Measurements from ENCODE around the gene TMSB4Y. TPM values are rescaled to one million over a fixed set of nuclear protein-coding genes. Genes with fewer than 3 reads are reported as not detected.

TMSB4Y gene
- total and polyA plus RNA-seq, 10 of the 15 experiments (the other 5 are each of a cell fraction or from before 2014, with no cell fraction given) = not detected

DNA sequence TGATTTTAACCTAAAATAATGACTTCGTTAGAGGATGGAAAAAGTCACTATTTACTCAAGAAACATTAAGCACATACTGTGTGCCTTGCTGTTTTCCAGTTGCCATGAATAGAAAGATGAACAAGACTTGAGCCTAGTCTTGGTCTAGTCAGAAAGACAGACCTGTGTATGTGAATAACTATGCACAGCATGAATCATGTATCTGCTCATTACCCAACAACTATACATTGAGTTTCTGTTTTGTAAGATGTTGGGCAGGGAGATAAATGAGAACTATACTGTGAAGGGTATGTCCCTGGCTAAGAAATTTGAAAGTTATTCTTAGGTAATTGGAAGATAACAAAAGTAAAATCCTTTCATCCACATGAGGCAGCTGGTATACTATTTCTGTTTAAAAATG is 4.3 kb downstream of the TMSB4Y start:
- Histone ChIP-seq H3K4me2 (ENCODE audit: control insufficient read depth, insufficient read depth) (no peak overlapping the region), H4K20me1 (ENCODE audit: control insufficient read depth, insufficient read depth) (no peaks in the 10 kb centered on the region), H3K27me3 (replicated peaks in 1 of 2; ENCODE audit: control insufficient read depth in 2 of 2, insufficient read depth in 2 of 2, low read length in 1 of 2) (no peaks in the 10 kb centered on the region), H3K36me3 (ENCODE audit: control insufficient read depth in 2 of 2, insufficient read depth in 2 of 2, low read length in 1 of 2) (no peaks in the 10 kb centered on the region), H3K9ac (ENCODE audit: control insufficient read depth, insufficient read depth, low read length) (no peak overlapping the region), H3K79me2 (ENCODE audit: control insufficient read depth, insufficient read depth, low read length) (no peaks in the 10 kb centered on the region), H3K4me1 (ENCODE audit: control insufficient read depth, insufficient read depth, low read length) (no peaks in the 10 kb centered on the region), H3K4me3 (no peak overlapping the region), H2AFZ (ENCODE audit: control insufficient read depth, low read depth, low read length) (no peak overlapping the region), H3K9me3 (replicated peaks; ENCODE audit: control insufficient read depth, insufficient read depth, low read length) (no peaks in the 10 kb centered on the region), H3K27ac (ENCODE audit: control insufficient read depth, insufficient read depth) (no peak overlapping the region)
- DNase-seq (ENCODE audit: low read depth, low spot score) (no peak), FAIRE-seq (no peak), ATAC-seq (no peak)
- ChIA-PET POLR2A (no interaction called here), CTCF (no interaction called here), RAD21 (ENCODE audit: unreplicated experiment) (no interaction called here), SMC1A (ENCODE audit: uncharacterized antibody, unreplicated experiment) (no interaction called here)
- intact Hi-C loops (cut with micrococcal nuclease; ENCODE audit: unreplicated experiment) = no loop called here
- TF ChIP-seq NR2C1 (IDR thresholded peaks at IDR 0.05) (no peak), ZBTB33 (IDR thresholded peaks at IDR 0.05) (no peak)
- in situ Hi-C loops (cut with MboI) = no loop called here
- no CpG with 5 or more reads among the region's 1 CpG for WGBS (ENCODE audit: insufficient coverage, insufficient replicate concordance, low lambda C conversion rate, missing lambda C conversion rate)
- no TSS peak for BruUV-seq (replicated peaks)

DNA sequence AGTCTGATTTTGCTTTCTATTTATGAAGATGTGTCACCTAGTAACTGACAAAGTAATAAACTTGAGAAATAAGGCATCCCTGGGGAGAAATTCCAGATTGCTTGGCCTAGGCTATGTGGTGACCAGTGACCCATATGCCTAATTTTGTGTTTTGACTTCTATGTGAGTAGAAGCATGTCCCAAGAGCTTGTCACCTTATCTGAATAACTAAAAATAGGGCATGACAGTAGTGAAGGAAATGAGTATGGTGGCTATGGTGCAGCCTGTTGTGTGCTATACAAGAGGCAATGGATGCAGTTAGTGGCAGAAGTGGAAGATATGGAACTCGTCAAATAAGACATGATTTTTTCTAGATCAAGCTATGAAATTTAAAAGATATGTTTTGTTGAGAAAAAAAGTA is 15.3 kb downstream of the TMSB4Y start:
- TF ChIP-seq ETV6 (conservative IDR thresholded peaks at IDR 0.05 in 1 of 2, IDR thresholded peaks at IDR 0.05 in 1 of 2; ENCODE audit: borderline replicate concordance in 1 of 2, low read depth in 1 of 2) = no peak
- TF ChIP-seq ATF2 (IDR thresholded peaks at IDR 0.05; ENCODE audit: low read length) = no peak
- TF ChIP-seq USF1 (IDR thresholded peaks at IDR 0.05; ENCODE audit: borderline replicate concordance, extremely low read length, insufficient read depth, low read depth, low read length) = no peak
- no peak for TF ChIP-seq NR2C1 (IDR thresholded peaks at IDR 0.05)
- no peak for TF ChIP-seq RAD51 (IDR thresholded peaks at IDR 0.05)
- TF ChIP-seq SMAD5 (IDR thresholded peaks at IDR 0.05; ENCODE audit: low read depth) = no peak
- TF ChIP-seq DPF2 (IDR thresholded peaks at IDR 0.05) = no peak
- TF ChIP-seq, protein P1, sequence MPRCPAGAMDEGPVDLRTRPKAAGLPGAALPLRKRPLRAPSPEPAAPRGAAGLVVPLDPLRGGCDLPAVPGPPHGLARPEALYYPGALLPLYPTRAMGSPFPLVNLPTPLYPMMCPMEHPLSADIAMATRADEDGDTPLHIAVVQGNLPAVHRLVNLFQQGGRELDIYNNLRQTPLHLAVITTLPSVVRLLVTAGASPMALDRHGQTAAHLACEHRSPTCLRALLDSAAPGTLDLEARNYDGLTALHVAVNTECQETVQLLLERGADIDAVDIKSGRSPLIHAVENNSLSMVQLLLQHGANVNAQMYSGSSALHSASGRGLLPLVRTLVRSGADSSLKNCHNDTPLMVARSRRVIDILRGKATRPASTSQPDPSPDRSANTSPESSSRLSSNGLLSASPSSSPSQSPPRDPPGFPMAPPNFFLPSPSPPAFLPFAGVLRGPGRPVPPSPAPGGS (IDR thresholded peaks at IDR 0.05; ENCODE audit: borderline replicate concordance, insufficient read depth, low read depth, low read length, poor library complexity, severe bottlenecking) = no peak
- in situ Hi-C loops (cut with MboI) (no loop called here), intact Hi-C loops (cut with micrococcal nuclease; ENCODE audit: unreplicated experiment) (no loop called here)
- H3K4me3 ChIP-seq = no peak overlapping the region
- no peaks in the 10 kb centered on the region for H3K79me2 ChIP-seq (ENCODE audit: control insufficient read depth, insufficient read depth, low read length)
- no peak for DNase-seq (ENCODE audit: low read depth, low spot score)
- RAD21 ChIA-PET (ENCODE audit: unreplicated experiment) = no interaction called here
- H3K36me3 ChIP-seq (ENCODE audit: control insufficient read depth in 2 of 2, insufficient read depth in 2 of 2, low read length in 1 of 2) = no peaks in the 10 kb centered on the region
- no CpG with 5 or more reads among the region's 1 CpG for WGBS (ENCODE audit: insufficient coverage, insufficient replicate concordance, low lambda C conversion rate, missing lambda C conversion rate)
- POLR2A ChIA-PET = no interaction called here
- BruUV-seq (replicated peaks) = no TSS peak
- no peaks in the 10 kb centered on the region for H3K27me3 ChIP-seq (replicated peaks in 1 of 2; ENCODE audit: control insufficient read depth in 2 of 2, insufficient read depth in 2 of 2, low read length in 1 of 2)
- SMC1A ChIA-PET (ENCODE audit: uncharacterized antibody, unreplicated experiment) = no interaction called here
- no peak overlapping the region for H3K4me2 ChIP-seq (ENCODE audit: control insufficient read depth, insufficient read depth)
- no peak overlapping the region for H3K9ac ChIP-seq (ENCODE audit: control insufficient read depth, insufficient read depth, low read length)
- no peaks in the 10 kb centered on the region for H3K4me1 ChIP-seq (ENCODE audit: control insufficient read depth, insufficient read depth, low read length)
- no peak for FAIRE-seq
- H4K20me1 ChIP-seq (ENCODE audit: control insufficient read depth, insufficient read depth) = no peaks in the 10 kb centered on the region
- no peak overlapping the region for H3K27ac ChIP-seq (ENCODE audit: control insufficient read depth, insufficient read depth)
- CTCF ChIA-PET = no interaction called here
- H2AFZ ChIP-seq (ENCODE audit: control insufficient read depth, low read depth, low read length) = no peak overlapping the region
- H3K9me3 ChIP-seq (replicated peaks; ENCODE audit: control insufficient read depth, insufficient read depth, low read length) = no peaks in the 10 kb centered on the region
- no peak for ATAC-seq

All from GM12878 (cell line).